Stomach (tissue), 9 donors: ENCODE results near the gene ATP10B. TPM values are rescaled to one million over a fixed set of nuclear protein-coding genes. Genes with fewer than 3 reads are reported as not detected.

Experiments used
- DNase-seq, 2 donors: peaks; one replicate each; pipeline versions ENCODE4 v3.0.0 to v3.0.0-alpha.2; 2013 to 2019
- H3K27ac ChIP-seq, 5 donors: fragments of 200-600 bp in 4 of 5; sonication (generic) in 4 of 5; one replicate each; pipeline ENCODE4 v1.5.1; 2013 to 2019; ENCODE audit warnings: mild to moderate bottlenecking in 1 of 5, moderate library complexity in 1 of 5
- H3K27me3 ChIP-seq, 3 donors: fragments of 200-600 bp; sonication (generic); one replicate each; pipeline ENCODE4 v1.5.1; 2017 to 2019; ENCODE audit warnings: mixed run types in 1 of 3
- H3K36me3 ChIP-seq, 4 donors: fragments of 200-600 bp; sonication (generic); 1 replicate in 3 of 4; 2 replicates in 1 of 4; pipeline ENCODE4 v1.5.1; 2016 to 2019
- H3K4me1 ChIP-seq, 4 donors: fragments of 200-600 bp; sonication (generic); one replicate each; pipeline ENCODE4 v1.5.1; 2016 to 2019
- H3K4me3 ChIP-seq, 4 donors: fragments of 200-600 bp; sonication (generic) in 3 of 4; one replicate each; pipeline ENCODE4 v1.5.1; 2016 to 2019; ENCODE audit warnings: mild to moderate bottlenecking in 1 of 4
- H3K9me3 ChIP-seq, 4 donors: fragments of 200-600 bp; sonication (generic); one replicate each; pipeline ENCODE4 v1.5.1; 2016 to 2019
- EP300 ChIP-seq: sonication (generic); formaldehyde crosslinking; IDR thresholded peaks from one replicate; pipeline ENCODE4 v1.6.1; 2017; ENCODE audit warnings: antibody characterized with exemption
- POLR2A ChIP-seq, 4 donors: fragments of 450-650 bp; IDR thresholded peaks; one replicate each; pipeline ENCODE4 v1.6.1; 2016; ENCODE audit warnings: antibody characterized with exemption in 4 of 4, control low read depth in 2 of 4, mild to moderate bottlenecking in 1 of 4, moderate library complexity in 1 of 4
- POLR2AphosphoS5 ChIP-seq, 3 donors: sonication (generic); formaldehyde crosslinking; IDR thresholded peaks; one replicate each; pipeline ENCODE4 v1.6.1; 2016; ENCODE audit warnings: antibody characterized with exemption in 3 of 3
- WGBS, 5 donors: extraction: QIAGEN DNeasy Blood & Tissue Kit in 3 of 5; methylation state at CpG; one replicate each; pipeline versions ENCODE4 v1.1.5 to v1.1.7; 2013 to 2018; 5-methylcytosine and 5-hydroxymethylcytosine counted together
- intact Hi-C: fragments of 100-400 bp; cut with DNase I; formaldehyde crosslinking; loops from one replicate; pipeline ENCODE4 v1.15.1; 2023; ENCODE audit warnings: low total_unique reads
- polyA plus RNA-seq, 3 donors: library from polyadenylated mRNA; stranded (reverse); fragments of 200-250 nt; gene quantifications; one replicate each; pipeline ENCODE4 v1.2.3, GENCODE V29; 2013
- total RNA-seq, 5 donors: library from RNA; depleted of rRNA; stranded (reverse); fragments of >200 nt; gene quantifications; one replicate each; pipeline versions ENCODE4 v1.1.0 to v1.2.3, GENCODE V29; 2014 to 2016
- TF ChIP-seq, protein P1 (sequence below), 7 experiments: fragments of 450-650 bp in 4 of 7; fragments of 200-600 bp in 3 of 7; sonication (generic) in 3 of 7; IDR thresholded peaks; one replicate each; pipeline ENCODE4 v1.5.1; 2016 to 2019; ENCODE audit warnings: antibody characterized with exemption in 7 of 7, control low read depth in 2 of 7, mild to moderate bottlenecking in 1 of 7
- donor health status: healthy with polysubstance abuse.
- donor health status: Bipolar disorder and iron deficiency.
- donor health status: healthy.

Gene ATP10B
- total and polyA plus RNA-seq, 8 donors = 0.25 to 115 (median 4.4) TPM

DNA sequence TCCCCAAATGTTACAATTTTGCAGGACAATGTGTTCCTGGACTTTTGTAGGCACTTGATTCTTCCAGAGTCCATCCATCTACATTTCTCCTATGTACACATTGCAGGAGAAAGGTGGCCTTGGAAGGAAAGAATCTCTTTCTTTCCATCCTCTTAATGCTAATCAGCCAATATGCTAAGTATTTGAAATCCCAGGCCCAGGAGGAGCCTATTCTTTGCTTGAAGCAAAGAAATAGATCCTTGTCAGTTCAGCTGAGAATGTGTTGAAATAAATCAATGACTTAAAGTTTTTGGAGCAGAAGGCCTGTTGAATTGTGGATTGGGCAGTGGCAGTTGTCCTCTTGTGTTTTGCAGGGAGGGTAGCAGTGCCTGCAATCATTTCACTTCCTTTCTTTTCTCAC lies 317.1 kb downstream of the ATP10B start:
- intact Hi-C loops = no loop called here
- no peak overlapping the region for H3K27ac ChIP-seq

DNA sequence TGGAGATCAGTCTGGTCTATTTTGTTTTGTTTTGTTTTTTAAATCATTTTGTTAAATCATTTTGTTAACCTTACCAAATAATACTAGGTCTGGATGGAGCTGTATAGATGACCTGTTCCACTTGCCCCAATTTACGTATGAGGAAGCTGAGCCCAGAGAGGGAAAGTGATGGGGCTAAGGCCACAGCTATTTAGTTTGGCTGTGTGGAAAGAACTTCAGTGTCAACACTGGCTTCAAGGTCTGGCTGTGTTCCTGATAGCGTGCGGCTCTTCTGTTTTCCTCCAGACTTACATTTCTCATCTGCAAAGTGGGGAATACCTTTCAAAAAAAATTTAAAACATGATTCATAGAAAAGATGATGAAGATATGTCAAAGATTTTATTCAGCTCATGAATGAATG lies 317.9 kb downstream of the ATP10B start:
- H3K4me3 ChIP-seq = no peak overlapping the region
- intact Hi-C loops = no loop called here
- DNase-seq = no peak
- no peaks in the 10 kb centered on the region for H3K36me3 ChIP-seq
- H3K4me1 ChIP-seq = no peaks in the 10 kb centered on the region
- WGBS, 5 donors = 69 to 91% (median 85%) methylated on average over 3 of the region's 3 CpGs
- TF ChIP-seq POLR2A (IDR thresholded peaks at IDR 0.05) = no peak
- TF ChIP-seq EP300 = no peak
- TF ChIP-seq, protein P1, sequence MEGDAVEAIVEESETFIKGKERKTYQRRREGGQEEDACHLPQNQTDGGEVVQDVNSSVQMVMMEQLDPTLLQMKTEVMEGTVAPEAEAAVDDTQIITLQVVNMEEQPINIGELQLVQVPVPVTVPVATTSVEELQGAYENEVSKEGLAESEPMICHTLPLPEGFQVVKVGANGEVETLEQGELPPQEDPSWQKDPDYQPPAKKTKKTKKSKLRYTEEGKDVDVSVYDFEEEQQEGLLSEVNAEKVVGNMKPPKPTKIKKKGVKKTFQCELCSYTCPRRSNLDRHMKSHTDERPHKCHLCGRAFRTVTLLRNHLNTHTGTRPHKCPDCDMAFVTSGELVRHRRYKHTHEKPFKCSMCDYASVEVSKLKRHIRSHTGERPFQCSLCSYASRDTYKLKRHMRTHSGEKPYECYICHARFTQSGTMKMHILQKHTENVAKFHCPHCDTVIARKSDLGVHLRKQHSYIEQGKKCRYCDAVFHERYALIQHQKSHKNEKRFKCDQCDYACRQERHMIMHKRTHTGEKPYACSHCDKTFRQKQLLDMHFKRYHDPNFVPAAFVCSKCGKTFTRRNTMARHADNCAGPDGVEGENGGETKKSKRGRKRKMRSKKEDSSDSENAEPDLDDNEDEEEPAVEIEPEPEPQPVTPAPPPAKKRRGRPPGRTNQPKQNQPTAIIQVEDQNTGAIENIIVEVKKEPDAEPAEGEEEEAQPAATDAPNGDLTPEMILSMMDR (IDR thresholded peaks at IDR 0.05) = no peak
- no peak for TF ChIP-seq POLR2AphosphoS5 (IDR thresholded peaks at IDR 0.05)
- no peaks in the 10 kb centered on the region for H3K27me3 ChIP-seq
- H3K9me3 ChIP-seq = no peaks in the 10 kb centered on the region
- no peak overlapping the region for H3K27ac ChIP-seq

More for the DNA sequence above, 317.1 kb downstream of the ATP10B start:
- no peaks in the 10 kb centered on the region for H3K9me3 ChIP-seq
- no peaks in the 10 kb centered on the region for H3K36me3 ChIP-seq
- H3K27me3 ChIP-seq = no peaks in the 10 kb centered on the region
- H3K4me1 ChIP-seq = no peaks in the 10 kb centered on the region
- no peak for DNase-seq
- TF ChIP-seq POLR2AphosphoS5 (IDR thresholded peaks at IDR 0.05) (no peak), POLR2A (IDR thresholded peaks at IDR 0.05) (no peak)
- no peak overlapping the region for H3K4me3 ChIP-seq

DNA sequence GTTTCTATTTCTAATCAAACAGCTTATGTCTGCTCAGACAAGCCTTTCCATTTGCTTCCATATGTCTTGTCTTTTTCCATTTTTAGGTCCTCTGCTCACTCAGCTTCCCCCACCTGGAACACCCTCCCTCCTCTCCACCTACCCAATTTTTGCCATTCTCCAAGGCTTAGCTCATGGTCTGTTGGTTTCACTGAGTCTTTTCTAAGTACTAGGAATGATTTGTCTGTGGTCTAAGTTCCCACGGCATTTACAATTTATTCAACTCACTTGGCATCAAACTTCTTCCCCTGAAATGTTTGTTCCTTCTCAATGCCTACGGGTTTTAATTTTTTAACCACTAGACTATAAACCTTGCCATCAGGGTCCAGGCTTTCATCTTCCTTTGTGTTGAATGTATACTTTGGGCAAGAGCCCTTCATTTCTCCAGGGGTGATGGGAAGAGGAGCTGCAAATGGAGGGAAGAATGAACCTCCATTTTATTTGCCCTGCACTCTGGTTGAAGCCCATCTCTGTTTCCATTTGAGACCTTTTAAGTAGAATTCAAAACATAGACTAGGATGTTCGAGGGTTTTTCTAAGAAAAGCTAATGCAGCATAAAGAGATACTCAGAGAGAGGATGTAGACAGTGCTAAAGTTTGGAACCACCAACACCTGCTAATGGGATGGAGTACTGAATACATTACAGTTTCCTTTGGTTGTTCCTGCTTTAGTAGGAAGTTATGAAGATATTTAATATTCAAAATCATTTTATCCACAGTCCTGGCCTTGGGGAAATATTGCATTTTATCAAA lies 326.3 kb downstream of the ATP10B start:
- 75 to 86% (median 82%) methylated on average over 3 of the region's 3 CpGs for WGBS, 5 donors
- peaks cover 0 to 4% (median 0%) of the 10 kb centered on the region in 3 donors for H3K27me3 ChIP-seq
- no peaks in the 10 kb centered on the region for H3K9me3 ChIP-seq
- intact Hi-C loops = no loop called here
- no peak overlapping the region for H3K4me3 ChIP-seq
- H3K36me3 ChIP-seq = no peaks in the 10 kb centered on the region
- TF ChIP-seq POLR2AphosphoS5 (IDR thresholded peaks at IDR 0.05) (no peak), EP300 (no peak), POLR2A (IDR thresholded peaks at IDR 0.05) (no peak)
- TF ChIP-seq, protein P1 (IDR thresholded peaks at IDR 0.05) = no peak
- no peak for DNase-seq
- H3K4me1 ChIP-seq = no peaks in the 10 kb centered on the region
- H3K27ac ChIP-seq = no peak overlapping the region

DNA sequence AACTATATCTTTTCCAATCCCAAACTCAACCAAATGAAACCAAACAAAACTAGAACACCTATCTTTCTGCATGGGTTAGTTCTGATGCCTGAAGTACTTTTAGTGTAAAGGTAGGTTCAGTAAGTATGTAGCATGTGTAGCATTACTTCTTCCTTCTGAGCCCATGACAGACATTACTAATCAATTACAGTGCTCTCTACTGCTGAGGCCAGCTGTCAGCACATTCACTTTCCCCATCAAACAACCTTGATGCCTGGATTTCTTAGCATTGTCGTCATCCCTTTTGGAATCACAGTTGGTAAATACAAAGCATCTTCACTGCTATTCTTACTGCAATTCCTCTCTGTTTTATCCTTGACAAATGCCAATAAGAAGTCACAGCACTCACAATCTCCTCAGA lies 327.2 kb downstream of the ATP10B start:
- Histone ChIP-seq H3K4me3 (no peak overlapping the region), H3K27me3 (peaks cover 0 to 4% (median 0%) of the 10 kb centered on the region in 3 donors), H3K9me3 (no peaks in the 10 kb centered on the region), H3K36me3 (no peaks in the 10 kb centered on the region), H3K4me1 (no peaks in the 10 kb centered on the region), H3K27ac (no peak overlapping the region)
- TF ChIP-seq, protein P1 (IDR thresholded peaks at IDR 0.05) = no peak
- no peak for TF ChIP-seq POLR2A (IDR thresholded peaks at IDR 0.05)
- no peak for TF ChIP-seq EP300
- TF ChIP-seq POLR2AphosphoS5 (IDR thresholded peaks at IDR 0.05) = no peak
- no peak for DNase-seq
- WGBS, 5 donors = 58 to 81% (median 75%) methylated on average over 1 of the region's 1 CpG
- intact Hi-C loops = no loop called here
